Panc1 (cell line): Measurements from ENCODE around the gene OTOP2. TPM values are rescaled to one million over a fixed set of nuclear protein-coding genes. Genes with fewer than 3 reads are reported as not detected.

Experiments
- ATAC-seq: fragments of 200-7000 bp; cut with Tn5 transposase; 2 replicates; pipeline ENCODE4 v1.9.1; 2020; ENCODE audit warnings: mild to moderate bottlenecking, moderate library complexity
- BruUV-seq: library from RNA; stranded (reverse); fragments of 400-500 nt; replicated peaks from 2 replicates; lab custom pipeline; 2021; lab: Mats Ljungman, UMichigan
- CTCF ChIA-PET: fragments of 300-600 bp; sonication (Branson Sonifier 250); formaldehyde crosslinking; loops from one replicate; lab custom pipeline; 2022; ENCODE audit warnings: antibody characterized with exemption; lab: Charles Lee
- POLR2A ChIA-PET: fragments of 300-600 bp; sonication (Branson Sonifier 250); formaldehyde crosslinking; loops from one replicate; lab custom pipeline; 2022; ENCODE audit warnings: antibody characterized with exemption; lab: Charles Lee
- DNase-seq: peaks from one replicate; pipeline ENCODE4 v3.0.0-alpha.2; 2010; ENCODE audit warnings: low read depth, low spot score
- H3K27ac ChIP-seq: 2 replicates; pipeline ENCODE4 v1.5.1; 2011; ENCODE audit warnings: mild to moderate bottlenecking, low read length, inconsistent platforms
- H3K27me3 ChIP-seq: fragments of 200-500 bp; sonication (Bioruptor generic); 2 replicates; pipeline ENCODE4 v1.6.0; 2014; ENCODE audit warnings: low read length, inconsistent platforms; ENCODE audit not compliant: control insufficient read depth, insufficient read depth
- H3K36me3 ChIP-seq: fragments of 200-500 bp; sonication (Bioruptor generic); 2 replicates; pipeline ENCODE4 v1.5.1; 2014; ENCODE audit warnings: inconsistent platforms, mild to moderate bottlenecking, low read length, moderate library complexity; ENCODE audit not compliant: control insufficient read depth, insufficient read depth
- H3K4me1 ChIP-seq: 2 replicates; pipeline ENCODE4 v1.5.1; 2011; ENCODE audit warnings: inconsistent platforms, mild to moderate bottlenecking, low read length, moderate library complexity; ENCODE audit not compliant: control insufficient read depth, insufficient read depth
- H3K4me3 ChIP-seq, 2 experiments: 2 replicates each; pipeline ENCODE4 v1.5.1; 2011 to 2012; ENCODE audit warnings: low read depth in 2 of 2, low read length in 2 of 2, mild to moderate bottlenecking in 2 of 2, inconsistent platforms in 1 of 2, moderate library complexity in 1 of 2
- H3K9me3 ChIP-seq: fragments of 200-500 bp; sonication (Bioruptor generic); 2 replicates; pipeline ENCODE4 v1.5.1; 2014; ENCODE audit warnings: low read depth, mild to moderate bottlenecking, inconsistent platforms, low read length, moderate library complexity; ENCODE audit not compliant: control insufficient read depth, insufficient read depth
- POLR2AphosphoS5 ChIP-seq: IDR thresholded peaks from 2 replicates; pipeline ENCODE4 v1.6.1; 2012; ENCODE audit warnings: mild to moderate bottlenecking, low read depth, low read length, moderate library complexity
- SIN3A ChIP-seq: IDR thresholded peaks from 2 replicates; pipeline ENCODE4 v1.6.1; 2012; ENCODE audit warnings: low read depth, mild to moderate bottlenecking, low read length, moderate library complexity, borderline replicate concordance; ENCODE audit not compliant: insufficient read depth
- TCF7L2 ChIP-seq: IDR thresholded peaks from 2 replicates; pipeline ENCODE4 v1.6.1; 2011; ENCODE audit warnings: mild to moderate bottlenecking, low read depth, low read length, inconsistent platforms
- in situ Hi-C: cut with HindIII; loops from 2 replicates; pipeline ENCODE4 v1.10.0; 2016; ENCODE audit warnings: low sequenced_read_pairs, low pct_unique_long_range_greater_than_20kb
- intact Hi-C: fragments of 100-400 bp; cut with micrococcal nuclease; formaldehyde crosslinking; loops from one replicate; pipeline ENCODE4 v1.10.0; 2022; ENCODE audit not compliant: unreplicated experiment
- total RNA-seq: library from RNA; stranded (reverse); gene quantifications from one replicate; pipeline ENCODE4 v1.2.1, GENCODE V29; 2021; ENCODE audit not compliant: unreplicated experiment
- TF ChIP-seq, protein P1 (sequence below): fragments of 450-650 bp; IDR thresholded peaks from 2 replicates; pipeline ENCODE4 v1.5.1; 2017; ENCODE audit warnings: mild to moderate bottlenecking
- TF ChIP-seq, protein P2 (sequence below), 2 experiments: IDR thresholded peaks; 2 replicates each; pipeline ENCODE4 v1.6.1; 2011 to 2012; ENCODE audit warnings: low read depth in 2 of 2, control low read depth in 1 of 2, low read length in 1 of 2, mild to moderate bottlenecking in 1 of 2, moderate library complexity in 1 of 2; ENCODE audit not compliant: insufficient read depth in 1 of 2

OTOP2 gene
- total RNA-seq, 1 experiment from 2014 or later = not detected

DNA sequence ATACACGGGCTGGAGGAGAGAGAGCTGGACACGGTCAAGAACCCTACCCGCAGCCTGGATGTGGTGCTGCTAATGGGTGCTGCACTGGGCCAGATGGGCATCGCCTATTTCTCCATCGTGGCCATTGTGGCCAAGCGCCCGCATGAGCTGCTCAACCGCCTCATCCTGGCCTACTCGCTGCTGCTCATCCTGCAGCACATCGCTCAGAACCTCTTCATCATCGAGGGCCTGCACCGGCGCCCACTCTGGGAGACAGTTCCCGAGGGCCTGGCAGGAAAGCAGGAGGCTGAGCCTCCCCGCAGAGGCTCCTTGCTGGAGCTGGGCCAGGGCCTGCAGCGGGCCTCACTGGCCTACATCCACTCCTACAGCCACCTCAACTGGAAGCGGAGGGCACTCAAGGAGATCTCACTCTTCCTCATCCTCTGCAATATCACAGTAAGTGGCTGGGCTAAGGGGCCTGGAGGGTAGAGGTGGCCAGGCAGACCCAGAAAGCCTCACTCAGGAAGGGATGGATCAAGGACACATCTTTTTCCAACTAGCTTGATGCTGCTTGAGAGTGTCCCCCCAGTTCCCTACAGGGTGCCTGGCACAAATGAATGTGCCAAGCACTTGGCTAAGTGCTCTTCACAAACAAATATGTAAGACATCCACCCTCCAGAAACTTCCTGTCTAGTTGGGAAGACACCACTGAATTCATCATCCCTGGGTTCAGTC, 23.1 kb downstream of the OTOP2 start:
- CTCF ChIA-PET = no interaction called here
- Histone ChIP-seq H3K9me3 (no peaks in the 10 kb centered on the region), H3K4me1 (no peaks in the 10 kb centered on the region), H3K36me3 (no peaks in the 10 kb centered on the region), H3K27me3 (no peaks in the 10 kb centered on the region; the same call in 1 of the 2 replicates), H3K27ac (no peak overlapping the region), H3K4me3 (no peak overlapping the region)
- in situ Hi-C loops = no loop called here
- no peak for ATAC-seq
- no TSS peak for BruUV-seq
- TF ChIP-seq, protein P1, sequence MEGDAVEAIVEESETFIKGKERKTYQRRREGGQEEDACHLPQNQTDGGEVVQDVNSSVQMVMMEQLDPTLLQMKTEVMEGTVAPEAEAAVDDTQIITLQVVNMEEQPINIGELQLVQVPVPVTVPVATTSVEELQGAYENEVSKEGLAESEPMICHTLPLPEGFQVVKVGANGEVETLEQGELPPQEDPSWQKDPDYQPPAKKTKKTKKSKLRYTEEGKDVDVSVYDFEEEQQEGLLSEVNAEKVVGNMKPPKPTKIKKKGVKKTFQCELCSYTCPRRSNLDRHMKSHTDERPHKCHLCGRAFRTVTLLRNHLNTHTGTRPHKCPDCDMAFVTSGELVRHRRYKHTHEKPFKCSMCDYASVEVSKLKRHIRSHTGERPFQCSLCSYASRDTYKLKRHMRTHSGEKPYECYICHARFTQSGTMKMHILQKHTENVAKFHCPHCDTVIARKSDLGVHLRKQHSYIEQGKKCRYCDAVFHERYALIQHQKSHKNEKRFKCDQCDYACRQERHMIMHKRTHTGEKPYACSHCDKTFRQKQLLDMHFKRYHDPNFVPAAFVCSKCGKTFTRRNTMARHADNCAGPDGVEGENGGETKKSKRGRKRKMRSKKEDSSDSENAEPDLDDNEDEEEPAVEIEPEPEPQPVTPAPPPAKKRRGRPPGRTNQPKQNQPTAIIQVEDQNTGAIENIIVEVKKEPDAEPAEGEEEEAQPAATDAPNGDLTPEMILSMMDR = no peak
- TF ChIP-seq TCF7L2 (no peak), POLR2AphosphoS5 (no peak), SIN3A (no peak)
- DNase-seq = no peak
- intact Hi-C loops = no loop called here
- POLR2A ChIA-PET = no interaction called here

DNA sequence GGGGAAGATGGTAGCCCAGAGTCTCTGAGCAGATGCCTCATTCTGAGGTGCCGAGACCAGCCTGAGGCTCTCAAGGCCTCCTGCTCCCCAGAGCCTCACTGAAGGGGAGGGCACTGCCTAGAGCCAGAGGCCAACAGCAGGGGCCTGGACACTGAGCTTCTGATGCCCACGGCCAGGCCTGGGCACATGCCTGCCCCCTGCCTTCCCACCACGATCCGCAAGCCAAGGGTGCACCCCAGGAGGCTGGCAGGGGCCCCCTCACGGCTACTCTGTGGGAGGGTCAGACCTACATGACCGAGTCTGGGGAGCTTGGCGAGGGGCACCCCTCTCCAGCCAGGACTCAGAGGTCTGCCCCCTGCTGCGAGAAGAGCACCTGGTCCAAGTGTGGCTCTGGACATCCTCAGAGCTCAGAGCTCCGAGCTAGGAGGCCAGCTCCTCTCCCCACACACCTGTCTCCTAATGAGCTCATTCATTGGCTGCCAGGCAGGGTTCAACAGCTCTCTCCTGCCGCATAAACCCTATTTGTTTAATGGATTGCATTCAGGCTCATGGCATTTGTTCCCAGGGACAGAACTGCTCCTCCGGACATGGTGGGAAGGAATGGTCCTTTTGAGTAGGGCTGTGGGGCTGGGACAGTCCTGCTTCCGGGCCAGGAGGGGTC, 25.5 kb downstream of the OTOP2 start:
- CTCF ChIA-PET = interaction anchor here (0.6 to 1.6 kb wide), 4 partner anchors 11 to 84 kb away, joined by 3 to 13 read pairs (median 3); partner anchors contain the start of gene OTOP2
- POLR2A ChIA-PET = no interaction called here

More for the DNA sequence above, 25.5 kb downstream of the OTOP2 start:
- no TSS peak for BruUV-seq
- no peaks in the 10 kb centered on the region for H3K4me1 ChIP-seq
- H3K36me3 ChIP-seq = no peaks in the 10 kb centered on the region
- intact Hi-C loops (no loop called here), in situ Hi-C loops (no loop called here)
- H3K27me3 ChIP-seq = no peaks in the 10 kb centered on the region
- TF ChIP-seq SIN3A (no peak), TCF7L2 (no peak), POLR2AphosphoS5 (no peak)
- TF ChIP-seq, protein P1 = no peak
- TF ChIP-seq, protein P2, sequence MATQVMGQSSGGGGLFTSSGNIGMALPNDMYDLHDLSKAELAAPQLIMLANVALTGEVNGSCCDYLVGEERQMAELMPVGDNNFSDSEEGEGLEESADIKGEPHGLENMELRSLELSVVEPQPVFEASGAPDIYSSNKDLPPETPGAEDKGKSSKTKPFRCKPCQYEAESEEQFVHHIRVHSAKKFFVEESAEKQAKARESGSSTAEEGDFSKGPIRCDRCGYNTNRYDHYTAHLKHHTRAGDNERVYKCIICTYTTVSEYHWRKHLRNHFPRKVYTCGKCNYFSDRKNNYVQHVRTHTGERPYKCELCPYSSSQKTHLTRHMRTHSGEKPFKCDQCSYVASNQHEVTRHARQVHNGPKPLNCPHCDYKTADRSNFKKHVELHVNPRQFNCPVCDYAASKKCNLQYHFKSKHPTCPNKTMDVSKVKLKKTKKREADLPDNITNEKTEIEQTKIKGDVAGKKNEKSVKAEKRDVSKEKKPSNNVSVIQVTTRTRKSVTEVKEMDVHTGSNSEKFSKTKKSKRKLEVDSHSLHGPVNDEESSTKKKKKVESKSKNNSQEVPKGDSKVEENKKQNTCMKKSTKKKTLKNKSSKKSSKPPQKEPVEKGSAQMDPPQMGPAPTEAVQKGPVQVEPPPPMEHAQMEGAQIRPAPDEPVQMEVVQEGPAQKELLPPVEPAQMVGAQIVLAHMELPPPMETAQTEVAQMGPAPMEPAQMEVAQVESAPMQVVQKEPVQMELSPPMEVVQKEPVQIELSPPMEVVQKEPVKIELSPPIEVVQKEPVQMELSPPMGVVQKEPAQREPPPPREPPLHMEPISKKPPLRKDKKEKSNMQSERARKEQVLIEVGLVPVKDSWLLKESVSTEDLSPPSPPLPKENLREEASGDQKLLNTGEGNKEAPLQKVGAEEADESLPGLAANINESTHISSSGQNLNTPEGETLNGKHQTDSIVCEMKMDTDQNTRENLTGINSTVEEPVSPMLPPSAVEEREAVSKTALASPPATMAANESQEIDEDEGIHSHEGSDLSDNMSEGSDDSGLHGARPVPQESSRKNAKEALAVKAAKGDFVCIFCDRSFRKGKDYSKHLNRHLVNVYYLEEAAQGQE (IDR thresholded peaks at IDR 0.05; ENCODE audit: insufficient read depth in 1 of 2, low read depth in 2 of 2, low read length in 1 of 2) = no peak
- DNase-seq (no peak), ATAC-seq (peak; percentile 51)
- H3K27ac ChIP-seq = no peak overlapping the region
- no peak overlapping the region for H3K4me3 ChIP-seq
- H3K9me3 ChIP-seq = no peaks in the 10 kb centered on the region
